DOHH2 (cell line): ENCODE measurements around the gene CYB5D1.

ENCODE experiments used
- EZH2phosphoT487 ChIP-seq: fragments of 200-600 bp; sonication (generic); IDR thresholded peaks from 2 replicates; pipeline ENCODE4 v1.6.1; 2017; ENCODE audit warnings: borderline replicate concordance, mild to moderate bottlenecking, antibody characterized with exemption, low read length, moderate library complexity, mixed read lengths
- TF ChIP-seq, protein P1 (sequence below): fragments of 200-600 bp; sonication (generic); IDR thresholded peaks from one replicate; pipeline ENCODE4 v1.5.1; 2014; ENCODE audit warnings: antibody characterized with exemption, mild to moderate bottlenecking, low read depth, low read length; ENCODE audit not compliant: poor library complexity, severe bottlenecking

DNA sequence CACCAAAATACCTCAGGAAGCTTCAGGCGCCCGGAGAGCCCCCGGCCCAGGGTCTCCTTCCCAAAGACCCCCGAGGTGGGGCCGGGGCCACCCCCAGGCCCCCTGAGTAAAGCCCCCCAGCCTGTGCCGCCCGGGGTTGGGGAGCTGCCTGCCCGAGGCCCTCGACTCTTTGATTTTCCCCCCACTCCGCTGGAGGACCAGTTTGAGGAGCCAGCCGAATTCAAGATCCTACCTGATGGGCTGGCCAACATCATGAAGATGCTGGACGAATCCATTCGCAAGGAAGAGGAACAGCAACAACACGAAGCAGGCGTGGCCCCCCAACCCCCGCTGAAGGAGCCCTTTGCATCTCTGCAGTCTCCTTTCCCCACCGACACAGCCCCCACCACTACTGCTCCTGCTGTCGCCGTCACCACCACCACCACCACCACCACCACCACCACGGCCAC is 9.6 kb upstream of the CYB5D1 start:
- TF ChIP-seq, protein P1, sequence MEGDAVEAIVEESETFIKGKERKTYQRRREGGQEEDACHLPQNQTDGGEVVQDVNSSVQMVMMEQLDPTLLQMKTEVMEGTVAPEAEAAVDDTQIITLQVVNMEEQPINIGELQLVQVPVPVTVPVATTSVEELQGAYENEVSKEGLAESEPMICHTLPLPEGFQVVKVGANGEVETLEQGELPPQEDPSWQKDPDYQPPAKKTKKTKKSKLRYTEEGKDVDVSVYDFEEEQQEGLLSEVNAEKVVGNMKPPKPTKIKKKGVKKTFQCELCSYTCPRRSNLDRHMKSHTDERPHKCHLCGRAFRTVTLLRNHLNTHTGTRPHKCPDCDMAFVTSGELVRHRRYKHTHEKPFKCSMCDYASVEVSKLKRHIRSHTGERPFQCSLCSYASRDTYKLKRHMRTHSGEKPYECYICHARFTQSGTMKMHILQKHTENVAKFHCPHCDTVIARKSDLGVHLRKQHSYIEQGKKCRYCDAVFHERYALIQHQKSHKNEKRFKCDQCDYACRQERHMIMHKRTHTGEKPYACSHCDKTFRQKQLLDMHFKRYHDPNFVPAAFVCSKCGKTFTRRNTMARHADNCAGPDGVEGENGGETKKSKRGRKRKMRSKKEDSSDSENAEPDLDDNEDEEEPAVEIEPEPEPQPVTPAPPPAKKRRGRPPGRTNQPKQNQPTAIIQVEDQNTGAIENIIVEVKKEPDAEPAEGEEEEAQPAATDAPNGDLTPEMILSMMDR = no peak
- TF ChIP-seq EZH2phosphoT487 = no peak
